Heart left ventricle (tissue), 16 donors: ENCODE results near the gene TVP23A. TPM values are rescaled to one million over a fixed set of nuclear protein-coding genes. Genes with fewer than 3 reads are reported as not detected.
A peak's percentile ranks its signal among the peaks of the same experiment; 100 is the strongest.

Experiments
- ATAC-seq, 4 donors: fragments of 200-7000 bp; cut with Tn5 transposase; one replicate each; pipeline ENCODE4 v1.9.1; 2020 to 2022; ENCODE audit warnings: moderate library complexity in 4 of 4, mild to moderate bottlenecking in 3 of 4, moderate number of reproducible peaks in 1 of 4
- DNase-seq, 5 donors: peaks; one replicate each; pipeline ENCODE4 v3.0.0-alpha.2; 2020
- H3K27ac ChIP-seq, 12 donors: fragments of 200-600 bp; sonication (generic) in 4 of 12; one replicate each; pipeline versions ENCODE4 v1.5.0 to v1.8.0; 2016 to 2022; ENCODE audit warnings: mild to moderate bottlenecking in 2 of 12
- H3K27me3 ChIP-seq, 9 donors: fragments of 200-600 bp; sonication (generic) in 2 of 9; one replicate each; pipeline versions ENCODE4 v1.5.1 to v1.8.0; 2016 to 2022; ENCODE audit warnings: mild to moderate bottlenecking in 3 of 9
- H3K36me3 ChIP-seq, 9 donors: fragments of 200-600 bp; sonication (generic) in 2 of 9; one replicate each; pipeline versions ENCODE4 v1.5.0 to v1.8.0; 2018 to 2022; ENCODE audit warnings: mild to moderate bottlenecking in 2 of 9
- H3K4me1 ChIP-seq, 12 donors: fragments of 200-600 bp; sonication (generic) in 4 of 12; one replicate each; pipeline versions ENCODE4 v1.5.0 to v1.8.0; 2016 to 2022; ENCODE audit warnings: mild to moderate bottlenecking in 3 of 12
- H3K4me3 ChIP-seq, 12 donors: fragments of 200-600 bp; sonication (generic) in 4 of 12; one replicate each; pipeline versions ENCODE4 v1.5.0 to v1.8.0; 2017 to 2022; ENCODE audit warnings: mild to moderate bottlenecking in 9 of 12, moderate library complexity in 4 of 12
- H3K9me3 ChIP-seq, 12 donors: fragments of 200-600 bp; sonication (generic) in 4 of 12; one replicate each; pipeline versions ENCODE4 v1.5.0 to v1.8.0; 2016 to 2022; ENCODE audit warnings: mild to moderate bottlenecking in 1 of 12
- POLR2A ChIP-seq, 2 donors: fragments of 450-650 bp; IDR thresholded peaks; one replicate each; pipeline ENCODE4 v1.6.1; 2017; ENCODE audit warnings: antibody characterized with exemption in 2 of 2, mild to moderate bottlenecking in 2 of 2, moderate library complexity in 2 of 2
- WGBS, 4 donors: extraction: QIAGEN DNeasy Blood & Tissue Kit in 2 of 4; methylation state at CpG; one replicate each; pipeline versions ENCODE4 v1.1.5 to v1.1.7; 2013 to 2018; 5-methylcytosine and 5-hydroxymethylcytosine counted together
- intact Hi-C, 10 donors: fragments of 100-400 bp; cut with DNase I; formaldehyde crosslinking; loops; one replicate each; pipeline versions ENCODE4 v1.11.1 to v1.14.2; 2022
- polyA plus RNA-seq, 2 donors: library from polyadenylated mRNA; stranded (reverse); fragments of 200-250 nt; gene quantifications; one replicate each; pipeline ENCODE4 v1.2.3, GENCODE V29; 2013
- total RNA-seq, 9 donors: library from RNA; depleted of rRNA in 2 of 9; stranded (reverse); fragments of >200 nt in 2 of 9; fragmentation: NEBNext Ultra II Directional in 3 of 9; extraction: Animal tissue kit (Norgen Biotek cat#: 25700) in 3 of 9; gene quantifications; one replicate each; pipeline versions ENCODE4 v1.1.0 to v1.2.4, GENCODE V29; 2016 to 2023
- TF ChIP-seq, protein P1 (sequence below), 12 donors: fragments of 200-600 bp; sonication (generic) in 4 of 12; IDR thresholded peaks; one replicate each; pipeline versions ENCODE4 v1.5.0 to v1.8.0; 2018 to 2022; ENCODE audit warnings: antibody characterized with exemption in 12 of 12, mild to moderate bottlenecking in 5 of 12
- donor health status: ischemic (EF 13 %, LVEDD 7.1; RV severe dilation, severe dysfunction).
- donor health status: healthy with polysubstance abuse.
- donor health status: DM: no; HTN: yes; CAD: no.
- donor health status: DM: no; HTN: no; CAD: no.
- donor health status: ischemic (EF 25% LVEDD 6.9; RV normal size, moderate dysfunction).
- donor health status: ischemic (EF 25% LVEDD 5.7; RV mildly dilated, moderate dysfunction).
- donor health status: healthy.
- donor health status: DM: yes; HTN: yes; CAD: no.
- donor health status: ischemic (EF 35%, LVEDD 5.7; RV mildly dilated, moderate dysfunction).
- donor health status: nonischemic (EF 11% LVEDD 7.7; RV severe dilation, severe dysfunction).
- donor health status: DM: yes; HTN: yes; CAD: no.
- donor health status: PGD.
- donor health status: ischemic (EF 29% LVEDD 5.4; RV normal size, mild dysfunction).
- donor health status: nonischemic (EF 23%, LVEDD 6.1; RV moderate dilation, normal function).

Gene TVP23A
- total and polyA plus RNA-seq, 11 donors = 0.08 to 0.95 (median 0.30) TPM; not detected in 4

DNA sequence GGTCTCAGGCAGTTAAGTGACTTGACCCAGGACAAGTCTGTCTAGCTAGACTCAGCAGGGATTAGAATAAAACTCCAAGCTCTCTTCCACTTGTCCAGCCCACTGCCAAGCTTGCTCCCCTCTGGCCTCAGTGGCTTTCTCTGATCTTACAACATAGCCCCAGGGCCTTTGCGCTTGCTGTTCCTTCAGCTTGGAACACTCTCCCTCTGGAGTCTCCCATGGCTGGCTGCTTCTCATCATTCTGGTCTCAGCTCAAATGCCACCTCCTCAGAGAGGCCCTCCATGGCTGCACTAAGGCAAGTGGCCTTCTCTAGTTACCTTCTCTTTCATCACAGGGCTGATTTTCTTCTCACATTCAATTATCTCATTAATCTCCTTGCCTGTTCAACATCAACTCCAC is 1.1 kb downstream of the TVP23A start:
- Histone ChIP-seq H3K36me3 (no peaks in the 10 kb centered on the region), H3K27ac (no peak overlapping the region), H3K9me3 (no peaks in the 10 kb centered on the region), H3K4me3 (peak overlapping the region in 1 of 12 donors; percentile 49), H3K27me3 (peaks cover 0 to 9% (median 0%) of the 10 kb centered on the region in 9 donors), H3K4me1 (peaks cover 0 to 13% (median 0%) of the 10 kb centered on the region in 12 donors)
- no peak for TF ChIP-seq POLR2A (IDR thresholded peaks at IDR 0.05)
- TF ChIP-seq, protein P1, sequence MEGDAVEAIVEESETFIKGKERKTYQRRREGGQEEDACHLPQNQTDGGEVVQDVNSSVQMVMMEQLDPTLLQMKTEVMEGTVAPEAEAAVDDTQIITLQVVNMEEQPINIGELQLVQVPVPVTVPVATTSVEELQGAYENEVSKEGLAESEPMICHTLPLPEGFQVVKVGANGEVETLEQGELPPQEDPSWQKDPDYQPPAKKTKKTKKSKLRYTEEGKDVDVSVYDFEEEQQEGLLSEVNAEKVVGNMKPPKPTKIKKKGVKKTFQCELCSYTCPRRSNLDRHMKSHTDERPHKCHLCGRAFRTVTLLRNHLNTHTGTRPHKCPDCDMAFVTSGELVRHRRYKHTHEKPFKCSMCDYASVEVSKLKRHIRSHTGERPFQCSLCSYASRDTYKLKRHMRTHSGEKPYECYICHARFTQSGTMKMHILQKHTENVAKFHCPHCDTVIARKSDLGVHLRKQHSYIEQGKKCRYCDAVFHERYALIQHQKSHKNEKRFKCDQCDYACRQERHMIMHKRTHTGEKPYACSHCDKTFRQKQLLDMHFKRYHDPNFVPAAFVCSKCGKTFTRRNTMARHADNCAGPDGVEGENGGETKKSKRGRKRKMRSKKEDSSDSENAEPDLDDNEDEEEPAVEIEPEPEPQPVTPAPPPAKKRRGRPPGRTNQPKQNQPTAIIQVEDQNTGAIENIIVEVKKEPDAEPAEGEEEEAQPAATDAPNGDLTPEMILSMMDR (IDR thresholded peaks at IDR 0.05) = no peak
- DNase-seq (no peak), ATAC-seq (no peak)
- WGBS, 4 donors = 94 to 100% (median 98%) methylated on average over 1 of the region's 1 CpG
- intact Hi-C loops = loop anchor here in 1 of 10 donors (10.0 kb wide), 1 partner anchor 53 kb away; no protein-coding TSS in a partner anchor

DNA sequence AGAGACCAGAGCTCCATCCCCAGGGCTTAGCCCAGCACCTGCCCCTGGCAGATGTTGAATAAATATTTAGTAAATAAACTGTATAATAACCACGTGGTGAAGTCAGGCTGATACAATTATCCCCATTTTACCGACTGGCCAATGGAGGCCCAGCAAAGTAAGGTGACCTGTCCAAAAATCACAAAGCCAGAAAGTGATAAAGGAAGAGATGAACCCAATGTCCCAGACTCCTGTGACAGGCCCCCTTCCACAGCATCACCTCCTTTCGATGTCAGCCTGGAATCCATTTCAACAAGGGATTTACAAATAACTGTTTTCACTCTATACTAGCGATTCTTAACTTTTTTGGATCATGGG is 5.5 kb downstream of the TVP23A start:
- Histone ChIP-seq H3K27me3 (peaks cover 0 to 4% (median 0%) of the 10 kb centered on the region in 9 donors), H3K36me3 (no peaks in the 10 kb centered on the region), H3K4me1 (peaks cover 0 to under 1% (median 0%) of the 10 kb centered on the region in 12 donors), H3K27ac (no peak overlapping the region), H3K9me3 (no peaks in the 10 kb centered on the region), H3K4me3 (no peak overlapping the region)
- TF ChIP-seq, protein P1 (IDR thresholded peaks at IDR 0.05) = no peak
- no peak for TF ChIP-seq POLR2A (IDR thresholded peaks at IDR 0.05)
- DNase-seq (no peak), ATAC-seq (no peak)
- intact Hi-C loops = loop anchor here in 2 of 10 donors (5.0 to 10.0 kb wide), 2 partner anchors 48 to 56 kb away; no protein-coding TSS in a partner anchor
- 80 to 87% (median 86%) methylated on average over 4 of the region's 4 CpGs for WGBS, 4 donors

DNA sequence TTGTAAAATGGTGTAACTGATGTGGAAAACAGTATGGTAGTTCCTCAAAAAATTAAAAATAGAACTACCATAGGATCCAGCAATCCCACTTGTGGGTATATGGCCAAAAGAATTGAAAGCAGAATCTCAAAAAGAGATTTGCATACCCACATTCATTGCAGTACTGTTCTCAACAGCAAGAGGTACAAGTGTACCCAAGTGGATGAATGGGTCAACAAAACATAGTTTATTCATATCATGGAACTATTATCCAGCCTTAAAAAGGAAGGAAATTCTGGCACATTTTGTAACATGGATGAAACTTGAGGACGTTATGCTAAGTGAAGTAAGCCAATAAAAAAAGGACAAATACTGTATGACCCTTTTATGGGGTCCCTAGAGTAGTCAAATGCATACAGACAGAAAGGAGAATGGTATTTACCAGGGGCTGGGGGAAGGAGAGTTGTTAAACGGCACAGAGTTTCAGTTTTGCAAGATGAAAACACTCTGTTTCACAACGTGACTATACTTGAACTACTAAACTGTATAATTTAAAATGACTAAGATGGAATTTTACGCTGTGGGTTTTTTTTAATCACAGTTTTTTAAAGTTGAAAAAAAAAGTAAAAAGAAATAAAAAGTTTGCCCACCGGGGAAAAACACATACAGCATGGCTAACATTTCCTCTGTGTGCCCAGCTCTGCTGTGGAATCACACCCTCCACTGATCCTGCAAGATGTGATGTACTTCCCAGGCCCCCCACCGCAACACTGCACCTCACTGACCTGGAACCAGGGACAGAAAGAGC is 6.1 kb downstream of the TVP23A start:
- Histone ChIP-seq H3K4me1 (peaks cover 0 to 4% (median 0%) of the 10 kb centered on the region in 12 donors), H3K4me3 (no peak overlapping the region), H3K36me3 (no peaks in the 10 kb centered on the region), H3K9me3 (no peaks in the 10 kb centered on the region), H3K27me3 (no peaks in the 10 kb centered on the region), H3K27ac (peak overlapping the region in 1 of 12 donors; percentile 12)
- TF ChIP-seq, protein P1 (IDR thresholded peaks at IDR 0.05) = no peak
- TF ChIP-seq POLR2A (IDR thresholded peaks at IDR 0.05) = no peak
- 74 to 83% (median 79%) methylated on average over 6 of the region's 6 CpGs for WGBS, 4 donors
- peak in 1 of 4 donors; percentile 15 for ATAC-seq
- DNase-seq = no peak
- intact Hi-C loops = loop anchor here in 2 of 10 donors (5.0 to 10.0 kb wide), 2 partner anchors 48 to 55 kb away; no protein-coding TSS in a partner anchor

DNA sequence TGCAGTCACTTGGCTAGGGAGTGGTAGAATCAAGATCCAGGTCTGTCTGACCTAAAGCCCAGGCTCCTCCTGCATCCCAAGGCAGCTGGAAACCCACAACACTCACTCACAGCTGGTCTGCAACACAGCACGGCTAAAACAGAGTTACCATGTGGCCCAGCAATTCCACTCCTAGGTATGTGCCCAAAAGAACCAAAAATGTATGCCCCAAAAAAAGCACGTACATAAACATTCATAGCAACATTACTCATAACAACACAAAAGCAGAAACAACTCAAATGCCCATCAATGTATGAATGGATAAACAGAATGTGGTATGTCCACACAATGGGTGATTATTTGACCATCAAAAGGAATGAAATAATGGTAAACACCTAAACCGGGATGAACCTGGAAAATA is 8.9 kb downstream of the TVP23A start:
- Histone ChIP-seq H3K36me3 (no peaks in the 10 kb centered on the region), H3K27me3 (no peaks in the 10 kb centered on the region), H3K27ac (no peak overlapping the region), H3K4me3 (no peak overlapping the region), H3K4me1 (peaks cover 0 to 5% (median 0%) of the 10 kb centered on the region in 12 donors), H3K9me3 (no peaks in the 10 kb centered on the region)
- WGBS, 4 donors = 93 to 99% (median 95%) methylated on average over 3 of the region's 3 CpGs
- no peak for DNase-seq
- ATAC-seq = no peak
- intact Hi-C loops = loop anchor here in 2 of 10 donors (5.0 to 10.0 kb wide), 2 partner anchors 45 to 52 kb away; no protein-coding TSS in a partner anchor
- TF ChIP-seq POLR2A (IDR thresholded peaks at IDR 0.05) = no peak
- TF ChIP-seq, protein P1 (IDR thresholded peaks at IDR 0.05) = no peak
